ENCODE results near the gene ITSN1. TPM values are rescaled to one million over a fixed set of nuclear protein-coding genes. Genes with fewer than 3 reads are reported as not detected.
A peak's percentile ranks its signal among the peaks of the same experiment; 100 is the strongest.

ITSN1 gene
- total and polyA plus RNA-seq, 4 donors = 20.3 to 112 (median 40.2) TPM

GRCh38 chr21:33800753-33801423, 158.6 kb downstream of the ITSN1 start:
- DNase-seq (ENCODE audit: low spot score) = no peak
- Histone ChIP-seq H3K9ac (ENCODE audit: low read depth in 1 of 2, low read length in 2 of 2) (no peak overlapping the region), H3K27me3 (ENCODE audit: control insufficient read depth in 4 of 4, insufficient read depth in 4 of 4, low read length in 3 of 4) (no peaks in the 10 kb centered on the region), H3K36me3 (ENCODE audit: control insufficient read depth in 4 of 4, insufficient read depth in 3 of 4, low read depth in 1 of 4, low read length in 3 of 4) (peaks cover 1 to 12% (median 9%) of the 10 kb centered on the region in 4 donors), H3K27ac (ENCODE audit: low read depth in 1 of 2, low read length in 2 of 2) (peak overlapping the region; percentile 53 to 84), H3K9me3 (ENCODE audit: control insufficient read depth in 4 of 4, low read length in 3 of 4) (no peaks in the 10 kb centered on the region), H3K4me1 (ENCODE audit: control insufficient read depth in 4 of 4, insufficient read depth in 4 of 4, low read length in 3 of 4) (peaks cover 5 to 20% (median 12%) of the 10 kb centered on the region in 4 donors), H3K4me3 (ENCODE audit: low read depth in 1 of 3, low read length in 3 of 3) (no peak overlapping the region)
- no peak for TF ChIP-seq GABPA (IDR thresholded peaks at IDR 0.05 in 1 of 2, conservative IDR thresholded peaks at IDR 0.05 in 1 of 2)
- no peak for TF ChIP-seq NR2F2 (IDR thresholded peaks at IDR 0.05)
- TF ChIP-seq FOXA1 (IDR thresholded peaks at IDR 0.05) = no peak
- WGBS = 95% methylated on average over 5 of the region's 5 CpGs

GRCh38 chr21:33801424-33802405, 159.4 kb downstream of the ITSN1 start:
- Histone ChIP-seq H3K4me3 (ENCODE audit: low read depth in 1 of 3, low read length in 3 of 3) (no peak overlapping the region), H3K9me3 (ENCODE audit: control insufficient read depth in 4 of 4, low read length in 3 of 4) (no peaks in the 10 kb centered on the region), H3K27ac (ENCODE audit: low read depth in 1 of 2, low read length in 2 of 2) (peak overlapping the region; percentile 53 to 84), H3K27me3 (ENCODE audit: control insufficient read depth in 4 of 4, insufficient read depth in 4 of 4, low read length in 3 of 4) (no peaks in the 10 kb centered on the region), H3K36me3 (ENCODE audit: control insufficient read depth in 4 of 4, insufficient read depth in 3 of 4, low read depth in 1 of 4, low read length in 3 of 4) (peaks cover 1 to 11% (median 9%) of the 10 kb centered on the region in 4 donors), H3K9ac (ENCODE audit: low read depth in 1 of 2, low read length in 2 of 2) (no peak overlapping the region), H3K4me1 (ENCODE audit: control insufficient read depth in 4 of 4, insufficient read depth in 4 of 4, low read length in 3 of 4) (peaks cover 5 to 20% (median 12%) of the 10 kb centered on the region in 4 donors)
- TF ChIP-seq NR2F2 (IDR thresholded peaks at IDR 0.05) (no peak), YY1 (IDR thresholded peaks at IDR 0.05) (peak; percentile 56), SP1 (IDR thresholded peaks at IDR 0.05) (peak; percentile 50), HNF4A (conservative IDR thresholded peaks at IDR 0.05) (peak; percentile 34 to 47), HNF4G (IDR thresholded peaks at IDR 0.05) (no peak), EGR1 (IDR thresholded peaks at IDR 0.05; ENCODE audit: low read depth in 2 of 2) (no peak), FOXA1 (IDR thresholded peaks at IDR 0.05) (peak; percentile 79), RXRA (IDR thresholded peaks at IDR 0.05) (peak; percentile 52 to 65), FOXA2 (IDR thresholded peaks at IDR 0.05) (peak; percentile 92), RAD21 (IDR thresholded peaks at IDR 0.05) (peak; percentile 36 to 49), JUND (IDR thresholded peaks at IDR 0.05) (peak; percentile 66 to 75)
- TF ChIP-seq, protein P1, sequence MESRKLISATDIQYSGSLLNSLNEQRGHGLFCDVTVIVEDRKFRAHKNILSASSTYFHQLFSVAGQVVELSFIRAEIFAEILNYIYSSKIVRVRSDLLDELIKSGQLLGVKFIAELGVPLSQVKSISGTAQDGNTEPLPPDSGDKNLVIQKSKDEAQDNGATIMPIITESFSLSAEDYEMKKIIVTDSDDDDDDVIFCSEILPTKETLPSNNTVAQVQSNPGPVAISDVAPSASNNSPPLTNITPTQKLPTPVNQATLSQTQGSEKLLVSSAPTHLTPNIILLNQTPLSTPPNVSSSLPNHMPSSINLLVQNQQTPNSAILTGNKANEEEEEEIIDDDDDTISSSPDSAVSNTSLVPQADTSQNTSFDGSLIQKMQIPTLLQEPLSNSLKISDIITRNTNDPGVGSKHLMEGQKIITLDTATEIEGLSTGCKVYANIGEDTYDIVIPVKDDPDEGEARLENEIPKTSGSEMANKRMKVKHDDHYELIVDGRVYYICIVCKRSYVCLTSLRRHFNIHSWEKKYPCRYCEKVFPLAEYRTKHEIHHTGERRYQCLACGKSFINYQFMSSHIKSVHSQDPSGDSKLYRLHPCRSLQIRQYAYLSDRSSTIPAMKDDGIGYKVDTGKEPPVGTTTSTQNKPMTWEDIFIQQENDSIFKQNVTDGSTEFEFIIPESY (IDR thresholded peaks at IDR 0.05) = peak; percentile 21
- TF ChIP-seq, protein P2, sequence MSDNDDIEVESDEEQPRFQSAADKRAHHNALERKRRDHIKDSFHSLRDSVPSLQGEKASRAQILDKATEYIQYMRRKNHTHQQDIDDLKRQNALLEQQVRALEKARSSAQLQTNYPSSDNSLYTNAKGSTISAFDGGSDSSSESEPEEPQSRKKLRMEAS (IDR thresholded peaks at IDR 0.05) = peak; percentile 40
- 67% methylated on average over 8 of the region's 8 CpGs for WGBS
- DNase-seq (ENCODE audit: low spot score) = no peak

GRCh38 chr21:33802481-33802880, 160.2 kb downstream of the ITSN1 start:
- WGBS = 76% methylated on average over 4 of the region's 4 CpGs
- Histone ChIP-seq H3K9me3 (ENCODE audit: control insufficient read depth in 4 of 4, low read length in 3 of 4) (no peaks in the 10 kb centered on the region), H3K27me3 (ENCODE audit: control insufficient read depth in 4 of 4, insufficient read depth in 4 of 4, low read length in 3 of 4) (no peaks in the 10 kb centered on the region), H3K27ac (ENCODE audit: low read depth in 1 of 2, low read length in 2 of 2) (peak overlapping the region; percentile 53 to 84), H3K4me3 (ENCODE audit: low read depth in 1 of 3, low read length in 3 of 3) (no peak overlapping the region), H3K36me3 (ENCODE audit: control insufficient read depth in 4 of 4, insufficient read depth in 3 of 4, low read depth in 1 of 4, low read length in 3 of 4) (peaks cover 1 to 8% (median 5%) of the 10 kb centered on the region in 4 donors), H3K9ac (ENCODE audit: low read depth in 1 of 2, low read length in 2 of 2) (no peak overlapping the region), H3K4me1 (ENCODE audit: control insufficient read depth in 4 of 4, insufficient read depth in 4 of 4, low read length in 3 of 4) (peaks cover 5 to 20% (median 11%) of the 10 kb centered on the region in 4 donors)
- TF ChIP-seq, protein P2 (IDR thresholded peaks at IDR 0.05) = no peak
- TF ChIP-seq RXRA (IDR thresholded peaks at IDR 0.05) = no peak
- TF ChIP-seq HNF4G (IDR thresholded peaks at IDR 0.05) = no peak
- TF ChIP-seq GABPA (IDR thresholded peaks at IDR 0.05 in 1 of 2, conservative IDR thresholded peaks at IDR 0.05 in 1 of 2) = no peak
- TF ChIP-seq FOXA2 (IDR thresholded peaks at IDR 0.05) = no peak
- DNase-seq (ENCODE audit: low spot score) = no peak

Data from liver (tissue), 9 donors.